NCI-H1092 treated with DMSO at 0.1 percent for 48 hours (cell line): ENCODE results near the gene POLE.

ENCODE experiments used
- DNase-seq: peaks from one replicate; lab custom pipeline; 2025; lab: John Stamatoyannopoulos, UW

Gene POLE, protein sequence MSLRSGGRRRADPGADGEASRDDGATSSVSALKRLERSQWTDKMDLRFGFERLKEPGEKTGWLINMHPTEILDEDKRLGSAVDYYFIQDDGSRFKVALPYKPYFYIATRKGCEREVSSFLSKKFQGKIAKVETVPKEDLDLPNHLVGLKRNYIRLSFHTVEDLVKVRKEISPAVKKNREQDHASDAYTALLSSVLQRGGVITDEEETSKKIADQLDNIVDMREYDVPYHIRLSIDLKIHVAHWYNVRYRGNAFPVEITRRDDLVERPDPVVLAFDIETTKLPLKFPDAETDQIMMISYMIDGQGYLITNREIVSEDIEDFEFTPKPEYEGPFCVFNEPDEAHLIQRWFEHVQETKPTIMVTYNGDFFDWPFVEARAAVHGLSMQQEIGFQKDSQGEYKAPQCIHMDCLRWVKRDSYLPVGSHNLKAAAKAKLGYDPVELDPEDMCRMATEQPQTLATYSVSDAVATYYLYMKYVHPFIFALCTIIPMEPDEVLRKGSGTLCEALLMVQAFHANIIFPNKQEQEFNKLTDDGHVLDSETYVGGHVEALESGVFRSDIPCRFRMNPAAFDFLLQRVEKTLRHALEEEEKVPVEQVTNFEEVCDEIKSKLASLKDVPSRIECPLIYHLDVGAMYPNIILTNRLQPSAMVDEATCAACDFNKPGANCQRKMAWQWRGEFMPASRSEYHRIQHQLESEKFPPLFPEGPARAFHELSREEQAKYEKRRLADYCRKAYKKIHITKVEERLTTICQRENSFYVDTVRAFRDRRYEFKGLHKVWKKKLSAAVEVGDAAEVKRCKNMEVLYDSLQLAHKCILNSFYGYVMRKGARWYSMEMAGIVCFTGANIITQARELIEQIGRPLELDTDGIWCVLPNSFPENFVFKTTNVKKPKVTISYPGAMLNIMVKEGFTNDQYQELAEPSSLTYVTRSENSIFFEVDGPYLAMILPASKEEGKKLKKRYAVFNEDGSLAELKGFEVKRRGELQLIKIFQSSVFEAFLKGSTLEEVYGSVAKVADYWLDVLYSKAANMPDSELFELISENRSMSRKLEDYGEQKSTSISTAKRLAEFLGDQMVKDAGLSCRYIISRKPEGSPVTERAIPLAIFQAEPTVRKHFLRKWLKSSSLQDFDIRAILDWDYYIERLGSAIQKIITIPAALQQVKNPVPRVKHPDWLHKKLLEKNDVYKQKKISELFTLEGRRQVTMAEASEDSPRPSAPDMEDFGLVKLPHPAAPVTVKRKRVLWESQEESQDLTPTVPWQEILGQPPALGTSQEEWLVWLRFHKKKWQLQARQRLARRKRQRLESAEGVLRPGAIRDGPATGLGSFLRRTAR (N-terminal part only)

DNA sequence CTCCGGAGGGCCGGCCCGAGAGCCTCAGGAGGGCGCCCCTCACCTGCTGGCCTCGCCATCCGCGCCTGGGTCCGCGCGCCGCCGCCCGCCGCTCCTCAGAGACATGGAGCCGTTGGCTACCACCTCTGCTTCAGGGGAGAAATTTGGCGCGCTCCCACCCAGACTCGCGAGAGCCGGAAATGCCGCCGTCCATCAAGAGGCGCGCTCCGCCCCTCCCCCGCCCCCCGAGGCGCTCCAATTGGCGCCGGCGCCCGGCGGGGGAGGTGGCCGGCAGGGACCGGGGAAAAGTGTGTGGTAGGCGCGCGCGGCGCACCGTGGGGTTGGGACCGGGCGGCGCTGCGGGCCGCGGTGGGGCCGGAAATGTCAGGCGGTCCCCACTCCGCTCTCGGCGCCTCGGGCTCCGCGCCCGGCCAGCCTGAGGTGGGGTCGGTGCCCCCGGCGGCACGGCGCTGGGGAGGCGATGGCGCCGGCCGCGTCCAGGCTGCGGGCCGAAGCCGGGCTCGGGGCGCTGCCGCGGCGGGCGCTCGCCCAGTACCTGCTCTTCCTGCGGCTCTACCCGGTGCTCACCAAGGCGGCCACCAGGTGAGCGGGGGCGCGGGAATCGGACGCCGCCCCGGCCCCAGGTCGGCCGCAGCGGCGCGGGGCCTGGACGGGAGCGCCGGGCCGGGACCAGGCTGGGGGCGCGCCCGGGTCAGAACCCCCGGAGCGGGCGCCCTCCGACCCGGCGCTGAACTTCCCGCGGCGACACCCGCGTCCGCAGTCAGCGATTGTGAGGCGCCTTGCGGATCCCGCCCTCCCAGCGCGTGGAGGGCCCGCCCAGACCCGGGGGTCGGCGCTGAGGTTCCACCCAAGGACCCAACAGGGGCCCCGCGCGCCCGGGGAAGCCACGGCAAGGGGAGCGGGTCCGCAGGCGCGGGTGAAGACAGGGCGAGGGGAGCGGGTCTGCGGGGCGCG, at the start of gene POLE, which contains the start of gene PXMP2:
Gene POLE, minus strand, starts transcription at position 132 of the 954 bp plus-strand sequence. Its CDS starts 27 bp downstream, at position 105.
Gene PXMP2, plus strand, starts transcription at position 377 of the 954 bp plus-strand sequence. Its CDS starts 84 bp downstream, at position 461.
- peak; percentile 94 for DNase-seq

DNA sequence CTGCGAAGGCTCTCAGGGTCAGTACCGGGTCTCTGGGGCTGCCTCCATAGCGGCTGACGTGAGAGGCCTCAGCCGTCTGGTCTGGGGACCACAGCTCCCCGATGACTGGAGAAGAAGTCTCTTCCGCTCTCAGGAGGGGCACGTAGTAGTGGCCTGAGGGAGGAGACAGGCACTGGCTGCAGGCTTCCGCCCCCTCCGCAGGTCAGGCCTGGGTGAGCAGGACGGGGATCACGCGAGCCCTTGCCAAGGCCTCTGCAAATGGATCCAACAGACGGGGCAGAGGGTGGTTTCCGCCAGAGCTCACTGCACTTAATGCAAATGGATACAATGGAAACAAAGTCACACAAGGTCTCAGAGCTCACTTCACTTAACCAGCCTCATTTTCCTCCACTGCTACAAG, 49.8 kb upstream of the POLE start:
- no peak for DNase-seq

DNA sequence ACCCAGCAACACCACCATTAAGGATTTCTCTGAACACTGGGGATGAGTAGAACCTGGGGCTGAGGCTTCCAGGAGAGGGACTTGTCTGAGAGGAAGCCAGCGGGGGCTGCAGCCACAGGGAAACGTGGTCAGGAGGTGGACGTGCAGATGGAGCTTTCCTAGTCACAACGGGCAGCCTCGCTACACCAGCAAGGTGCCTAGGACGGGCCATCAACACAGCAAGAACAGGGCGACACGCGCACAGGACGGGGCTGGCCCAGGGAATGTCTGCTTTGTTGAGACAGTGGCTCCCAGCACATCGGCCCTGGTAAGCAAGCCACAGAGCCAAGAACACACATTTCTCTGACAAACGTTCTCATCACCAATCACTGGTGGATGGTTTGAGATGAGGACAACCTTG, 49.2 kb upstream of the POLE start:
- no peak for DNase-seq

DNA sequence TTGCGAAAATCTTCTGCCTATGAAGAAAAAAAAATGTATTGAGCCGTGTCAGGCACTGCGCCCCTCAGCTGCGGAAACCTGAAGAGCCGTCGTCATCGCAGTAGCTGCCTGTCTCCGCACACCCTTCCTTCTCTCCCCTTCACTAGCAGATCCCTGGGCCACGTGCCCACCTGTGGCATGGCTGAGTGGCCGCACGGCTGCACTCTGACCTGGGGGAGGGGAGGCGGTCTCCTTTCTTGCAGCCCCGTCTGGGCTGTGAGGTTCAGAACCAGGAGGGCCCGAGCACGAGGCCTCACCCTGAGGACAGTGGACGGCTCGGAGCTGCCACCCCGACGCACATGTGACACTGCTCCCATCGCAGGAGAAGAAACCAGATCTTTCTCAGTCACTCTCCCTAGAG, 48.4 kb upstream of the POLE start:
- DNase-seq = no peak

DNA sequence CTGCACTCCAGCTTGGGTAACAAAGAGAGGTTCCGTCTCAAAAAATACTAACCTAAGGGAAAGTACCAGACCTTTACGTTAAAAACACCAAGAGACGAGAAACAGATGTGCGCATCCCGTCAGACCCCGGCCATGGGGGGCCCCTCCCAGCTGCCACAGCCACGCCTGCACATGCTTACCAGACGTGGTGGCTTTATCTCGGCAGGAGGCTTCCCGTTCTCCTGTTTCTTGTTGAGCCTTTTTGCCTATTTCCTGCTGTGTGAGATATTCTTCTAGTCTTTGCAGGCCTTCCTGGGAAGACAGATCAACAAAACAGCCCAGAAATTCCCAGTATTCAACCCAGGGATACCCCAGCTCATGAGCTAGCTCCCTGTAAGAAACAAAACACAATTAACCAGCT, 47.1 kb upstream of the POLE start:
- DNase-seq = no peak

DNA sequence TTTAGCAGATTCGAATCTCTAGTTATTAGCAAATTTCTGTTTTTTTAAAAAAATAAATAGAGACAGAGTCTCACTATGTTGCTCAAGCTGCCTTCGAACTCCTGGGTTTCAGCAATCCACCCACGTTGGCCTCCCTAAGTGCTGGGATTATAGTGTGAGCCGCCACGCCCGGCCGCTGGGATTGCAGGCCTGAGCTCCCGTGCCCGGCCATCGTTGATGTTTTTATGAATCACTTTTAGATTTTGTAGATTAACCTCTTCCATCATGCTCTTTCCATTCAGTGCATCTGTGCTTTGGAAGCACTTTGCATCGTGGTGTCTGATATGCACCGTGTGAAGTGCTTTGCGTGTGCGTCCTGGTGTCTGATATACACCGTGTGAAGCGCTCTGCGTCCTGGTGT, 44.4 kb upstream of the POLE start:
- DNase-seq = no peak

DNA sequence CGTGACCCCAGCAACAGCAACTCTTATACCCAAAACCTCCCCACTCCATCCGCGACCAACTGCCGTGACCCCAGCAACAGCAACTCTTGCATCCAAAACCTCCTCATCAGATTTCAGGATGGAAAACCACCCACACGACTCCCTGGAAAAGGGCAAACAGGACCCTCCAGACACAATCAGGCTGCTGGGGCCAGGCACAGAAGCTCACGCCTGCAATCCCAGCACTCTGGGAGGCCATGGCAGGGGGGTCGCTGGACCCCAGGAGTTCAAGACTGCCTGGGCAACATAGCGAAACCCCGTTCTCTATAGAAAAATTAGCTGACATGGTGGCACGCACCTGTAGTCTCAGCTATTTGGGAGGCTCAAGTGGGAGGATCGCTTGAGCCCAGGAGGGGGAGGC, 43.2 kb upstream of the POLE start:
- no peak for DNase-seq

DNA sequence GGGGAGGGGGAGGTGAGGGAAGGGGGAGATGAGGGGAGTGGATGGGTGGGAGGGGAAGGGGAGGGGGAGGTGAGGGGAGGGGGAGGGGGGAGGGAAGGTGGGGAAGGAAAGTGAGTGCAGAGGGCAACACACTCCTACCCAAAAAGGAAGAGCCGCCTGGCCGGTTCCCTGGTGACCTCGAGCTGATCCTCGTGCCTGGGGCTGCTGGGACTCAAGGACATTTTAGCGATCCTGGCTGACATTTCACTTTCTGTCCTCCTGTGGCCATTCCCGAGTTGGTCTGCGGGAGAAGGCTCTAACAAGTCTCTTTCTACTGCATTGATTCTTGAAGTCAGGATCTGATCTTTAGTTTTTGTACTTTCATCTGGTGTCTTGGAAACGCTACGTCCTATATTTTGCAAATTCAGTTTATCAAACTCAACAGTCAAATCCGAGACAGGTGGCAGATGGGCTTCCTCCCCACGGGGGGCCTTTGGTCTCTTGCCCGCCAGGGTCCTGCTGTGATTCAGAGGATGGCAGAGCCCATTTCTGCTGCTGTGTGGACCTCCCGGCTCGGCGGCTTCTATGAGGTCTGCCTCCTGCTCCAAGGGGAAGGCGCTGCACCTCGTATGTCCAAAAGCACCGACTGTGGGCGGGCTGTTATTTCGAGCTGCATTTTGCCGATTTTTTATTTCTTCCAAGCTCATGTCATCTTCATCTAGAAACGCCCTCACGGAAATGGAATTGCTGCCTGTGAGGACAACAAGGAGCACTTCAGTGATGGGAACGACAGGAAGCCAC, 42.6 kb upstream of the POLE start:
- DNase-seq = peak; percentile 10

DNA sequence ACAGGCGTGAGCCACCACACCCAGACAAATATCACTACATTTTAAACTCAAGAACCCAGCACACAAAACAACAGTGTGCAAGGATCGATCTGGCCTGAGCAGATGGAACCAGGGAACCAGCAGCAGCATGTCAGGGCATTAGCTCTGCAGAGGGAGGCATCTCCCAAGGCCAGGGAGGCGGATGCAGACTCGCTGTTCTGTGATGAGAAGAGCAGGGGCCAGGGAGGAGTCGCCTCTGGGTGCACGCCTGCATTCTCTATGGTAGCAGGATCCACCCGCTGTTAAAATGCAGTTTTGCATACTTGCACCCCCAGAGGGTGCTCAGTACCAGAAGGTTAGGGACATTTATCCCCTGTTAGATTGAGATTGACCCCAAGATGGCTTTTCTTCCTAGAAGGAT, 41.4 kb upstream of the POLE start:
- no peak for DNase-seq

DNA sequence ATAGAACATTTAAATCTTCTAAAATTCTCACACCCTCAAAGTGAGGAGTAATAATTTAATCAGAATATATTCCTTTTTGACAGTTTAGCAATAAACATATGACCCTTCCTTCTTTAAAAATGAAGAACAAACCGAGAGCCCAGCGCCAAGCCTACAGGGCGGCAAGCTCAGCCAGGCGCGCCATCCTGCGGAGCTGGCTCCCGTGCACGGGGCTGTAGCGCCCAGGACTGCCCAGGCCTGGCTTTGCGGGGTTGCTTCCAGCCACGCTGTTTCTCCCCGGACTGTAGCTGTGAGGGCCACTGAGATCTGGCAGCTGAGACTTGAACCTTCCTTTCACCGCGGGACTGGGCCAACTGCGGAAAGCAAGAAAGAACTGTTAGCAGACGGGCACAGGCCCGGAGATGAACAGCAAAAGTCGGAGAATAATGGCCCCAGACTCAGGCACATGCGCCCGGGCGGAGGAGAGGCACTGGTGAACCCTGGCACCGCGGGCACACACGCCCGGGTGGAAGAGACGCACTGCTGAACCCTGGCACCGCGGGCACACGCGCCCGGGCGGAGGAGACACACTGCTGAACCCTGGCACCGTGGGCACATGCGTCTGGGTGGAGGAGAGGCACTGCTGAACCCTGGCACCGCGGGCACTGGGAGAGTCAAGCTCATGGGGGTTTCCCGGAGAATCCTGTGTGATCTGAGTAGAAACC, 40.1 kb upstream of the POLE start:
- DNase-seq = no peak

DNA sequence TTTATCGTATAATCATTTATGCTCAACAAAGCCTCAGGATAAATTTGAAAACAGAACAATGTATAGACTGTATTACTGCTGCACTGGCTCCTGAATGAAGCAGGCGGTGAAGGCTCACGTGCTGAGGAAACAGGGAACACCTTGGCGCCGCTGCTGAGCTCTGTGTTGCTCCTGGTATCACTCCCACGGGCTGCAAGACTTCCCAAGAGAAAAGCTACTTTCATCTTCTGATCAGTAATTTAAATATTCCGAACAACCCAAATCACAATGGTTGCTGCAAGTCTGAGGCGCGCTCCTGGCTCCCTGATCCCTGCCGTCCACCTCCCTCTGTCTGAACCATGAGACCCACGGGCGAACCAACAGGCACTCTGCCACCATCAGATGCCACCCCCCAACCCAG, 39.2 kb upstream of the POLE start:
- no peak for DNase-seq

DNA sequence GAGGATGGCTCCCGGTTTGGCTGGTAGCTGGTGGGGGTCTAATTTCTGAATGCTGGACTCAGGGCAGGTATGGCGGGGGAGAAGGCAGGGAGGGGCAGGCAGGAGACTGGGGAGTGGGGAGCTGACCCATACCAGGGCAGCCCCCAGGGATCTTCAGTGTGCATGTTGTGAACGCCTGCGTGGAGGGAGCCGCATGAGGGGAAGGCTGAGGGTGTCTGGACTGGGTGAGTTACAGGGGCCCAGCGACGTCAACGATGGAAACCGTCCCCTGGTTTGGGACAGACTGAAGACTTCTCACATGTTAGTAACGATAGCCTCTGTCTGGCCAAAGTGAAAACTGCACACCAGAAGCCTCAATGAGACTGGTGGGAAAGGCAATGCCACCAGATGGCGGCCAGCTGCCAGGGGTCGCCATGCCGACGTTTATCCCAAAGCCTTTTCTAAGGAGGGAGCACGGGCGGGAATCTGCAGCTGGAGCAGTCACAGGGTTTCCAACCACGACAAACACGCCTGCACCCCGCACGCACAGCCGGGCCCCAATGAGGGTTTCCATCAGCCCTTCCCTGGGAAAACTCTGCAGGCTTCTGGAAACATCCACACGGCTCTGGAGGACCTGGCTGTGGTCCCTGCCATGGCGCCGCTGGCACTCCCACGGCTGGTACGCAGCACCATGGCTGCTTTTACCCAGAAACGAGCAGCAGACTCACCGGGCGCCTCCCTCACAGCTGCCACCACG, 37.5 kb upstream of the POLE start:
- DNase-seq = no peak

DNA sequence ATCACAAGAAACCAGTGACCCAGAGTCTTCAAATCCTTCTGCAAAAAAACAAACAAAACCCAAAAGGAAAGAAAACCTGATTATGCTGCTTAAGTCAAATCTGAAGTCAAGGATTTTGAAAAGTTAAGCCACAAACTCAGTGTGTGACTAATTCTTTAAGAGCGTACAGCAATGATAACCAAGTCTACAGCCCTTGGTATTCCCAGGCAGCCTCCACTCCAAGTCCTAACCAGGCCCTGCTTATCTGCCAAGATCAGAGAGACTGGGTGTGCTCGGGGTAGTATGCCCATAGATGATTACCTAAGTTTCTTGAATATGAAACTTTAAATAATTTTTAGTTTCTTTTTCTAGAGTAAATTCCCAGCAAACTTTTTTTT, 36.6 kb upstream of the POLE start:
- no peak for DNase-seq

DNA sequence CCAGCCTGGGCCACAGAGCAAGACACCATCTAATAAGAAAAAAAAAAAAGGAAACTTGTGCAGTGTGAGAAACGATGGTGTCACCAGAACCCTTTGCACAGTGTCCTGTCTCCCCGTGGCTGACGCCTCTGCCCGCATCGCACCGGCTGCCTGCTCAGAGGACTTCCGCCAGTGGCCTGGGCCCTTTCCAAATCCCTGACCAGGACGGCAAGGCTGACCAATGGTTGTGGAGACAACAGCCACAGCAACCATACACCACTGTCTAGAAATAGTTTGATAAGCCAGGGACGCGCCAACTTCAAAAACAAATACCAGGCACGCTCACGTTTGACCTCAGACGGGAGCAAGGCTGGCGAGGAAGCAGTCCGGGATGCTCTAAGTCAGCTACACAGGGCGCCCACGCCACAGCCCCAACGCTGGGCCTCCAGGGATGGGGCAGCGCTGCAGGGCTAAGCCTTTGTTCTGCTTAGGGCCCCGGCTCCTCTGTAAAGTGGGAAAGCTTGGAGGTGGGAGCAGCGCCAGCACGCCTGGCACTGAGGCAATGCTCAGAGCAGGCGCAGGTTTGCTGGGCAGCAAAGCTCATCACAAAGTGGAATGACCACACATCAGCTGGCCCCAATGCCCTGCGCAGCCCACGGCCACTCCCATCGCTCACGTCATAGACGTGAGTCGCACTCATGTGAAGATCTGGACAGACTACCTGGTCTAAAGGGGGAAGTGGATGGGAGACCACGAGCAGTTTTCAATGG, 36.0 kb upstream of the POLE start:
- no peak for DNase-seq

DNA sequence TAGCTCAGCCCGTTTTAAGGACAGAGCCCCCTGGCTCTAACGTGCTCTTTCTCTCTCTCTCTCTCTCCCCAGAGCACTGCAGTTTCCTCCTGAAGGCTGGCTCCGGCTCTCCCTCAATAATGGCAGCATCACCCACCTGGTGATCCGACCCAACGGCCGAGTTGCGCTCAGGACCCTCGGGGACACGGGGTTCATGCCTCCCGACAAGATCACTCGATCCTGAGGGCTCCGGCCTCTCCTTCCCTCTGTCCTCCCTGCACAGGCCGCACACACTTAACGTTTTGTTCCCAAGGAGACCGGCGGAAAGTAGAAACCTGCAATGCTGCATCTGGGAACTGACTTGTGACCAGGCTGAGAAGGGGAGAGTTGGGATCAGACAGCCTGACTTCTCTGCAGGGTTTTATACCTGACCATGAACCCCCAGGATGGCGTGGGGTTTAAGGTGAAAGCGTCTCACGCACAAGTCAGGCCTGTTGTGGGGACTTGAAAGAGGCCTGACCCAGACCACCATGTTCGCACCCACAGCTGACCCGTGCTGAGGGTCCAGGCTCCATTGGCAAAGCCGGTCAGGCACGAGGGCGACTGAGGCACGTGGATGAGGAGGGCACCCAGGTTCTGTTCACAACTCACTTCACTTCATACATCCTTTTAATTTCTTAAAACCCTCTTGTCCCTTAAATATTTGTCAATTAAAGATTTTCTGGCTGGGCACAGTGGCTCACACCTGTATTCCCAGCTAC, 33.6 kb upstream of the POLE start:
- no peak for DNase-seq

DNA sequence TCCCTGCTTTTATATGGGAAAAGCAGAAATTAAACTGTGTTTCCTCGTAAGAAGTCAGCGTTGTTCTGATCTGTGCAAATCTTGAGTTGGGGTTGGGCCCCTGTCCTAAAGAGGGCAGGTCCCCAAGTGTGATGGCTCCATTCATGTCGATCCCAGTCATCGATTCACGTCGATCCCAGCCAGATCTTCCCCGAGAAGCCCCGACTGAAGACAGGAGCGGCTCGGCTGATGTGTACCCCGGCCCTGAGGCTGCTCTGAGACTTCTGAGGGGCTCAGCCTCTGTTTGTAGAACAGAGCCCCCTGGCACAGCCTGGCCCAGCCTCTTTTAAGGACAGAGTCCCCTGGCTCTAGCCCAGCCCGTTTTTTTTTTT, 32.8 kb upstream of the POLE start:
- DNase-seq = no peak

DNA sequence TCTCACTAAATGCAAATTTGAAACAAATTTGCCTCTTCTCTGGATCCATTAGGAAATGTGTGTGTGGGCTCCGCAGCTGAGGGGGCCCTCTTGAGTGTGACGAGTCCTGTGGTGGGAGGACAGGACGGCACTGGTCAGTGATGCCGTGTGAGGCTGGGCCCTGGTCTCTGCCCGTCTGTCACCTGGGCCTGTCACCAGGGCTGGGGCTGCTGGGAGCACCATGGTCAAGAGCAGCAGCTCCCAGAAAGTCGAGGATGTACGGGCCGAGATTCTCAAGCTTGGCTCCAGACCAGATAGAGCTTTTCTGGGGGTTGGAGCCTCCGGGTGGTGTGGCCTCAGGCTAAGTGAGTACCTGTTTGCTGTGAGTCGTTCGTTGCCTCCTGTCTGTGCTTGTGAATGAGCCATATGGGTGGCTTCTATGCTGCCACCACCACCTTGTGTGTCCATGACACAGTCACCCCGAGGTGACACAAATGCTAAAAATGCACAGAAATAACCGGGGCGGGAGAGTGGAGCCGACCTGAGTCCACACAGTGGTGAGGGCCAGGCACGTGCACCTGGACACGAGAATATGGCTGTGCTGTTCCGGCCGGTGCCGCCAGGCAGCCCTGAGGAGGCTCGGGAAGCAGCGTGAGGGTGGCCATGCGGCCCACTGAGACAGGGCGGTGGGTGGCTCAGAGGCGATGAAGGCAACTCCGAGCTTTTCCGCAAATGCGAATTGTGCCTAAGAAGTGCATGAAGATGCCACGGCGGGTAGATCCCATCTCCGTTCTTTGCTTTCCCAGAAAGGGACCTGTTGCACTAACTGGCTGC, 32.2 kb upstream of the POLE start:
- DNase-seq = no peak
